CD4-positive, alpha-beta T cell treated with Interleukin-2 at 100 ng/mL for 4 hours (primary cell): Measurements from ENCODE around the gene STRIP1.
"Not testable (repeated sequence)": the region's sequence is repeated elsewhere in the genome, so short reads cannot be mapped to it uniquely, and the experiment has no call there.

Source experiments
- DNase-seq: peaks from one replicate; pipeline ENCODE4 v3.0.0-alpha.2; 2020; ENCODE audit warnings: low spot score

The STRIP1 gene

GRCh38 chr1:110007046-110007830 lies 27.2 kb upstream of the STRIP1 start:
- no peak for DNase-seq

GRCh38 chr1:110008971-110009565 lies 25.4 kb upstream of the STRIP1 start:
- no peak for DNase-seq

GRCh38 chr1:110011527-110012041 lies 22.8 kb upstream of the STRIP1 start:
- peak; percentile 47 for DNase-seq

- no peak for DNase-seq
These were observed 22.2 kb upstream of the STRIP1 start for GRCh38 chr1:110012100-110012780.

GRCh38 chr1:110017792-110018191 lies 16.6 kb upstream of the STRIP1 start:
- no peak for DNase-seq

GRCh38 chr1:110018396-110018795 lies 16.0 kb upstream of the STRIP1 start:
- DNase-seq: no peak

GRCh38 chr1:110019770-110020169 lies 14.7 kb upstream of the STRIP1 start:
- no peak for DNase-seq

GRCh38 chr1:110021285-110021684 lies 13.1 kb upstream of the STRIP1 start:
- no peak for DNase-seq

- no peak for DNase-seq
These were observed 9.8 kb upstream of the STRIP1 start for GRCh38 chr1:110024613-110025012.

GRCh38 chr1:110030687-110031086 lies 3.7 kb upstream of the STRIP1 start:
- not testable (repeated sequence) for DNase-seq

GRCh38 chr1:110032327-110032726 lies 2.1 kb upstream of the STRIP1 start:
- DNase-seq: no peak

- DNase-seq: no peak
These were observed 1.0 kb upstream of the STRIP1 start for GRCh38 chr1:110033421-110033820.

GRCh38 chr1:110034040-110034450 lies 379 bp upstream of the STRIP1 start:
- no peak for DNase-seq

GRCh38 chr1:110035236-110035752 lies 870 bp downstream of the STRIP1 start:
- no peak for DNase-seq

GRCh38 chr1:110038271-110038670 lies 3.8 kb downstream of the STRIP1 start:
- DNase-seq: no peak

- no peak for DNase-seq
These were observed 5.2 kb downstream of the STRIP1 start for GRCh38 chr1:110039641-110040040.

GRCh38 chr1:110040548-110040947 lies 6.1 kb downstream of the STRIP1 start:
- DNase-seq: no peak

- no peak for DNase-seq
These were observed 8.6 kb downstream of the STRIP1 start for GRCh38 chr1:110043016-110043415.

- no peak for DNase-seq
These were observed 13.0 kb downstream of the STRIP1 start for GRCh38 chr1:110047463-110047862.

GRCh38 chr1:110048240-110048639 lies 13.8 kb downstream of the STRIP1 start:
- DNase-seq: no peak

- DNase-seq: no peak
These were observed 14.6 kb downstream of the STRIP1 start for GRCh38 chr1:110048923-110049601.
